GM12865 (cell line): ENCODE data around the gene JKAMP.
A peak's percentile ranks its signal among the peaks of the same experiment; 100 is the strongest.

Source experiments
- DNase-seq: peaks from one replicate; pipeline ENCODE4 v3.0.0; 2010; ENCODE audit warnings: low read depth
- H3K4me3 ChIP-seq: 2 replicates; pipeline ENCODE4 v1.5.1; 2011; ENCODE audit warnings: mild to moderate bottlenecking, low read depth, low read length, control low read depth
- TF ChIP-seq, protein P1 (sequence below): IDR thresholded peaks from 2 replicates; pipeline ENCODE4 v1.5.1; 2011; ENCODE audit warnings: low read length, control low read depth, low read depth, inconsistent platforms; ENCODE audit not compliant: insufficient read depth; ENCODE audit errors: missing control alignments

JKAMP gene

DNA sequence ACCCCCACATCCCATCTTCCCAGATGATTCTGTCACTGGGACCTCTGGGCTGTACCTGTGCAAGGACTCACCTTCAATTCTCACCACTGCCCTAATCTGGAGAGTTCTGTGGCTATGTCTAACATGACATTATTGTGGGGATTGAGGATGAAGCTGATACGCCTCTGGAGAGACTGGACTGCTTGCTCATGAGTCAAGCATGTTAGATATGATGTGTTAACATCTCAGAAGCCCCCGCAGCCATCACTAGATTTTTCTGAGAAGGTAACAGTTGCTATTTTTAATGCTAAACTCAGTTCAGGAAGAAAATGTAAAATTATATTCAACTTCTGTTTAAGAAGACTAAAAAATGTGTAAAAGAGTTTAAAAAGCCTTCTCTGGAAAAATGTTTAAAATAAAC is 25.7 kb downstream of the JKAMP start:
- no peak for DNase-seq
- TF ChIP-seq, protein P1, sequence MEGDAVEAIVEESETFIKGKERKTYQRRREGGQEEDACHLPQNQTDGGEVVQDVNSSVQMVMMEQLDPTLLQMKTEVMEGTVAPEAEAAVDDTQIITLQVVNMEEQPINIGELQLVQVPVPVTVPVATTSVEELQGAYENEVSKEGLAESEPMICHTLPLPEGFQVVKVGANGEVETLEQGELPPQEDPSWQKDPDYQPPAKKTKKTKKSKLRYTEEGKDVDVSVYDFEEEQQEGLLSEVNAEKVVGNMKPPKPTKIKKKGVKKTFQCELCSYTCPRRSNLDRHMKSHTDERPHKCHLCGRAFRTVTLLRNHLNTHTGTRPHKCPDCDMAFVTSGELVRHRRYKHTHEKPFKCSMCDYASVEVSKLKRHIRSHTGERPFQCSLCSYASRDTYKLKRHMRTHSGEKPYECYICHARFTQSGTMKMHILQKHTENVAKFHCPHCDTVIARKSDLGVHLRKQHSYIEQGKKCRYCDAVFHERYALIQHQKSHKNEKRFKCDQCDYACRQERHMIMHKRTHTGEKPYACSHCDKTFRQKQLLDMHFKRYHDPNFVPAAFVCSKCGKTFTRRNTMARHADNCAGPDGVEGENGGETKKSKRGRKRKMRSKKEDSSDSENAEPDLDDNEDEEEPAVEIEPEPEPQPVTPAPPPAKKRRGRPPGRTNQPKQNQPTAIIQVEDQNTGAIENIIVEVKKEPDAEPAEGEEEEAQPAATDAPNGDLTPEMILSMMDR = no peak
- no peak overlapping the region for H3K4me3 ChIP-seq

DNA sequence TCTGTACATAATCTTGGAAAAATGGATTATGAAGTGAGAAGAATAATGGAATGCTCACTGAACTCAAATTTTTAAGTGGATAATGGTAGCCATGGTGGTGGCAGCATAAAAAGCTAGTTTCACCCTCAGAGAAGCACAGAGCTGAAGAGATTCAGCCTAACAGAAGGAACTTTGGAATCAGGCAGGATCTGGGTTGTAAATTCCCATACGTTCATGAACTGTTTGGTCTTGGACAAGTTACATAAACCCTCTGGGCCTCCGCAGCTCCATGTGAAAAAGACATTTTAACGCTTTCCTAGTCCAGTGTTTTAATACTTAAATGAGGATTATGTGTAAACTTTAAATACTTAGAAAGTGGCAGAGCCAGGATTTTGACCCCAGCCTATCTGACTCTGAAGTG is 26.6 kb downstream of the JKAMP start:
- TF ChIP-seq, protein P1 = no peak

DNA sequence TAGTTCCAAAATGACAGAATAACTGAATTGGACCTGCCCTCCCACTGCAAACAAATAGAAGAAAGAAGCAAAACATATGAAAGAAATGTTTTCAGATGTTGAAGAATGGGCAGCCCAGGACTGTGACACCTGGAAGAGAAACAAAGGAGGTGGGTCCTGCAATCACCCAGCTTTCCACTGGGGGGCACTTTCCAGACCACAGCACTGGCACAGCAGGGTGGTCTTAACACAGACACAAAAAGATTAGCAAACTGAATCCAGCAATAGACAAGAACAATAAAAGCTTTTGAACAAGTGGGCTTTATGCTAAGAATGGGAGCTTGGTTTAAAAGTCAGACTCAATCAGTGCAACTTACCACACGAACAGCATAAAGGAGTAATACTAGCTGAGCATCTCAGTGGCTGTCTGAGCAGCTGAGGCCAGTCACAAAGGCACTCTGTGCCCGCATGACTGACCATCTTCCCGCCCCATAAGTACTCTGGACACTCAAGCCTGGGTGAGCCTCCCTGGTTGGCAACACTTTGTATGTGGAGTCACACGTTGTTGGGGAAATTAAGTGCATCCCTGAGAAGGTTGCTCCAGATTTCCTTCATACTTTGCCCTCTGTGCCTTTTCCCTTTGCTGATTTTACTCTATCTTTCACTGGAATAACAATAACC is 27.7 kb downstream of the JKAMP start:
- no peak overlapping the region for H3K4me3 ChIP-seq
- DNase-seq = peak; percentile 24
- TF ChIP-seq, protein P1 = peak; percentile 60

More for the DNA sequence above, 26.6 kb downstream of the JKAMP start:
- H3K4me3 ChIP-seq = no peak overlapping the region
- no peak for DNase-seq

DNA sequence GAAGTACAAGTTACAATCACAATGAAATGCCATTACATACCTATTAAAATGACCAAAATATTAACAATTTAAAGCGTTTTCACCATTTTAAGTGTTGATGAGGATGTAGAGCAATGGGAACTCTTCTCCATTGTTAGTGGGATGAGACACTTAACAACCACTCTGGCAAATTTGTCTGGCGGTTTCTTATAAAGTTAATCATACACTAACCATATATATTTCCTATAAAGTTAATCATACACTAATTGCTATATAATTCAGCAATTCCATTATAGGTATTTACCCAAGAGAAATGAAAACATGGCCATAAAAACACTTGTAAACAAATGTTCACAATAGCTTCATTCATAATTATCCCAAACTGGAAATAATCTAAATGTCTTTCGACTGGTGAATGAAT is 35.9 kb downstream of the JKAMP start:
- TF ChIP-seq, protein P1 = no peak
- no peak for DNase-seq
- no peak overlapping the region for H3K4me3 ChIP-seq

DNA sequence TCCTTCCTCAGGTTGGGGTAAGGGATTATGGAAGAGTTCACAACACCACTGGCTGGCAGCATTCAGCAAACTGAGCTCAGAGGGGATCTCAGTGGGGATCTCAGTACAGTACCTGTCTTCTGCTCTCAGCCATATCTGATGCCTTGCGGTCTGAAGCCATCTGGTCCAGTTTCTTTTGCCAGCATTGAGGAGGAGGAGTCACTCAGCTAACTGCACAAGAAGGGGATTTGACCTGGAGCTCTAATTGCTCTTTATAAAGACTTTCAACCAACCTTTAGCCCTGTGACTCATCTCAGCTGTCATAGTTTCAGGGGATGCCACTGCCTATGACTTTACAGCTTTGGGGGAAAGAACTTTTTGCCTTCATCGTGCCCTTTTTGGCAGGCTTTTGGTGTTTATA is 44.9 kb downstream of the JKAMP start:
- TF ChIP-seq, protein P1 = no peak
- H3K4me3 ChIP-seq = no peak overlapping the region
- no peak for DNase-seq

DNA sequence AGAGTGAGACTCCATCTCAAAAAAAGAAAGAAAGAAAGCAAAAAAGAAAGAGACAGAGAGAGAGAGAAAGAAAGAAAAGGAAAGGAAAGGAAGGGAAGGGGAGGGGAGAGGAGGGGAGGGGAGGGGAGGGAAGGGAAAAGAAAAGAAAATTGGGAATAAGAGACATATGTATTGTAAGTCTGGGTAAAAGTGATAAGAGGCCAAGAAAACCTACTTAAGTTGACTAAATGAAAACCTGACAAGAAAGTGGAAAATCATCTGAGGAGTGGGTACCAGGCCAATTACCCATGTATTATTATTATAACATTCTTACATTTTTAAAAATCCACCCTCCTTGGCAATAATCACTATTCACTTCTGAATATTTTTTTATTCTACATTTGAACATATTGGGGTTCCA is 46.0 kb downstream of the JKAMP start:
- DNase-seq = no peak
- TF ChIP-seq, protein P1 = no peak
- no peak overlapping the region for H3K4me3 ChIP-seq

DNA sequence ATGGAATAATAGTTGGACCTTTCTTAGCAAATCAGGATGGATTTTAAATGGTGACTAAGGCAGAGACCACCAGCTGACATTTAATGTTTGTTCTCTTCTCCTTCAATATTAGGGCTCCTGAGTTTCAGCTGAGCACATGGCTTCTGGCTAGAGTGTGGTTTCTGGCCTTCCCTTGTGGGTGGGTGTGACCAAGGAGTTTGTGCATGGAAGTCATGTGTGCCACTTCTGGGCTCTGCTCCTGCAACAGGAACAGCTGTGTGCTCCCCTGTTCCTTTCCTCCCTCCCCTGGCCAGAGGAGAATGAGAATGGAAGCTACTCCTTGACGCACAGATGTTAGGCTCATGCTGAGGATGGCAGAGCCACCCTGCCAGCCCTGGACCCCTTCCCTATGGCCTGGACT is 48.1 kb downstream of the JKAMP start:
- TF ChIP-seq, protein P1 = no peak
- DNase-seq = no peak
- no peak overlapping the region for H3K4me3 ChIP-seq
